Ishikawa (cell line): ENCODE measurements around the gene GFPT1.

ENCODE experiments used
- CEBPB ChIP-seq: IDR thresholded peaks from 2 replicates; pipeline ENCODE4 v1.6.1; 2012
- CREB1 ChIP-seq: IDR thresholded peaks from 2 replicates; pipeline ENCODE4 v1.6.1; 2012; ENCODE audit warnings: low read depth
- EGR1 ChIP-seq: IDR thresholded peaks from 2 replicates; pipeline ENCODE4 v1.6.1; 2012
- EP300 ChIP-seq: IDR thresholded peaks from 2 replicates; pipeline ENCODE4 v1.6.1; 2012; ENCODE audit warnings: borderline replicate concordance
- FOXM1 ChIP-seq: IDR thresholded peaks from 2 replicates; pipeline ENCODE4 v1.6.1; 2012; ENCODE audit warnings: low read depth, borderline replicate concordance
- NFIC ChIP-seq: IDR thresholded peaks from 2 replicates; pipeline ENCODE4 v1.6.1; 2012
- RAD21 ChIP-seq: IDR thresholded peaks from 2 replicates; pipeline ENCODE4 v1.6.1; 2012; ENCODE audit warnings: low read depth
- REST ChIP-seq: IDR thresholded peaks from 2 replicates; pipeline ENCODE4 v1.6.1; 2012; ENCODE audit warnings: low read depth, mild to moderate bottlenecking
- TAF1 ChIP-seq: IDR thresholded peaks from 2 replicates; pipeline ENCODE4 v1.6.1; 2012; ENCODE audit warnings: low read depth, mild to moderate bottlenecking
- TCF12 ChIP-seq: IDR thresholded peaks from 2 replicates; pipeline ENCODE4 v1.6.1; 2012; ENCODE audit warnings: low read depth
- TEAD4 ChIP-seq: IDR thresholded peaks from 2 replicates; pipeline ENCODE4 v1.6.1; 2012
- USF1 ChIP-seq: IDR thresholded peaks from 2 replicates; pipeline ENCODE4 v1.6.1; 2012
- YY1 ChIP-seq: IDR thresholded peaks from 2 replicates; pipeline ENCODE4 v1.6.1; 2012; ENCODE audit warnings: low read depth
- ZBTB7A ChIP-seq: IDR thresholded peaks from 2 replicates; pipeline ENCODE4 v1.6.1; 2012; ENCODE audit warnings: low read depth

DNA sequence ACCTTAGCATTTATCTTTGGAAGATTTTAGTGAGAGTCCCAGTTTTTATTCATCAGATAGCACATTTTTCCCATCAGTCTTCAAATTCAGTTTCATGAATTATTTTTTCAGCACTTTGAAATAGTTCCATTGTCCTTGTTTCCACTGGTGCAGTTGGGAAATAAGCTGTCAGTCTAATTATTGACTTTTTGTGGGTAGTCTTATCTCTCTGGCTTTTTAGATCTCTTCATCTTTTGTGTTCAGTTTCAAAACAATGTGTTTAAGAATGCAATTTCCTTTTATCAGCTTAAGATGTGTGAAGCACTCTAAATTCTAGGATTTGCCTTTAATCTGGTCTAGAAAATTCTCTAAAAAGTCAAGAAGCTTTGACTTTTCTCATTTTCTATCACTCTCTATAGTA lies 70.5 kb downstream of the GFPT1 start:
- TF ChIP-seq EGR1 (no peak), TAF1 (no peak), USF1 (no peak), TCF12 (no peak), YY1 (no peak), REST (no peak), ZBTB7A (no peak), EP300 (no peak), CEBPB (no peak), NFIC (no peak), CREB1 (no peak), RAD21 (no peak), TEAD4 (no peak), FOXM1 (no peak)
